WTC11 (cell line): ENCODE results near the gene MXRA7.

ENCODE experiments used
- TF ChIP-seq, protein P1 (sequence below): fragments of 200-600 bp; IDR thresholded peaks from 2 replicates; pipeline ENCODE4 v1.8.0; 2022; ENCODE audit warnings: antibody characterized with exemption
- TF ChIP-seq, protein P2 (sequence below): sonication (generic); formaldehyde crosslinking; conservative IDR thresholded peaks from 2 replicates; pipeline ENCODE4 v1.8.1; 2023; ENCODE audit warnings: mild to moderate bottlenecking, low read depth, missing genetic modification reagents, moderate library complexity
- TF ChIP-seq, protein P3 (sequence below): sonication (generic); formaldehyde crosslinking; IDR thresholded peaks from 2 replicates; pipeline ENCODE4 v1.8.0; 2022; ENCODE audit warnings: mild to moderate bottlenecking, missing genetic modification reagents

DNA sequence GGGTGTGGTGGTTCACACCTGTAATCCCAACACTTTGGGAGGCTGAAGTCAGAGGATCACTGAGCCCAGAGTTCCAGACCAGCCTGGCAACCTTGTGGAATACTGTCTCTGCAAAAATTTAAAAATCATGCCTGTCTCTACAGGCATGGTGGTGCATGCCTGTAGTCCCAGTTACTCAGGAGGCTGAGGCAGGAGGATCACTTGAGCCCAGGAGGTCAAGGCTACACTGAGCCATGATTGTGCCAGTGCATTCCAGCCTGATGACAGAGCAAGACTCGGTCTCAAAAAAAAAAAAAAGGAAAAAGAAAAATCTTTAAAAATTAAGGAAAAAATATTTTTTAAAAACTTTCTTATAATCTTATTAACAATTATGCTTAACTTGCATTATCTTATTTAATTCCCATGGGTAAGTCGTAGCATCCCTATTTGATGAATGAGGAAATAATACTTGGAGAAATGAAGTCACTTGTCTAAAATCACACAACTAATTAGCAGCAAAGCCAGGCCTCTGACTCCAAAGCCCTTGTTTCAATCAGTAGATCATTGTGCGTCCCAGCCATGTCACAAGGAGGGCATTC is 40.7 kb upstream of the MXRA7 start:
- TF ChIP-seq, protein P1, sequence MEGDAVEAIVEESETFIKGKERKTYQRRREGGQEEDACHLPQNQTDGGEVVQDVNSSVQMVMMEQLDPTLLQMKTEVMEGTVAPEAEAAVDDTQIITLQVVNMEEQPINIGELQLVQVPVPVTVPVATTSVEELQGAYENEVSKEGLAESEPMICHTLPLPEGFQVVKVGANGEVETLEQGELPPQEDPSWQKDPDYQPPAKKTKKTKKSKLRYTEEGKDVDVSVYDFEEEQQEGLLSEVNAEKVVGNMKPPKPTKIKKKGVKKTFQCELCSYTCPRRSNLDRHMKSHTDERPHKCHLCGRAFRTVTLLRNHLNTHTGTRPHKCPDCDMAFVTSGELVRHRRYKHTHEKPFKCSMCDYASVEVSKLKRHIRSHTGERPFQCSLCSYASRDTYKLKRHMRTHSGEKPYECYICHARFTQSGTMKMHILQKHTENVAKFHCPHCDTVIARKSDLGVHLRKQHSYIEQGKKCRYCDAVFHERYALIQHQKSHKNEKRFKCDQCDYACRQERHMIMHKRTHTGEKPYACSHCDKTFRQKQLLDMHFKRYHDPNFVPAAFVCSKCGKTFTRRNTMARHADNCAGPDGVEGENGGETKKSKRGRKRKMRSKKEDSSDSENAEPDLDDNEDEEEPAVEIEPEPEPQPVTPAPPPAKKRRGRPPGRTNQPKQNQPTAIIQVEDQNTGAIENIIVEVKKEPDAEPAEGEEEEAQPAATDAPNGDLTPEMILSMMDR: no peak
- TF ChIP-seq, protein P2, sequence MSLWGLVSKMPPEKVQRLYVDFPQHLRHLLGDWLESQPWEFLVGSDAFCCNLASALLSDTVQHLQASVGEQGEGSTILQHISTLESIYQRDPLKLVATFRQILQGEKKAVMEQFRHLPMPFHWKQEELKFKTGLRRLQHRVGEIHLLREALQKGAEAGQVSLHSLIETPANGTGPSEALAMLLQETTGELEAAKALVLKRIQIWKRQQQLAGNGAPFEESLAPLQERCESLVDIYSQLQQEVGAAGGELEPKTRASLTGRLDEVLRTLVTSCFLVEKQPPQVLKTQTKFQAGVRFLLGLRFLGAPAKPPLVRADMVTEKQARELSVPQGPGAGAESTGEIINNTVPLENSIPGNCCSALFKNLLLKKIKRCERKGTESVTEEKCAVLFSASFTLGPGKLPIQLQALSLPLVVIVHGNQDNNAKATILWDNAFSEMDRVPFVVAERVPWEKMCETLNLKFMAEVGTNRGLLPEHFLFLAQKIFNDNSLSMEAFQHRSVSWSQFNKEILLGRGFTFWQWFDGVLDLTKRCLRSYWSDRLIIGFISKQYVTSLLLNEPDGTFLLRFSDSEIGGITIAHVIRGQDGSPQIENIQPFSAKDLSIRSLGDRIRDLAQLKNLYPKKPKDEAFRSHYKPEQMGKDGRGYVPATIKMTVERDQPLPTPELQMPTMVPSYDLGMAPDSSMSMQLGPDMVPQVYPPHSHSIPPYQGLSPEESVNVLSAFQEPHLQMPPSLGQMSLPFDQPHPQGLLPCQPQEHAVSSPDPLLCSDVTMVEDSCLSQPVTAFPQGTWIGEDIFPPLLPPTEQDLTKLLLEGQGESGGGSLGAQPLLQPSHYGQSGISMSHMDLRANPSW: no peak
- TF ChIP-seq, protein P3, sequence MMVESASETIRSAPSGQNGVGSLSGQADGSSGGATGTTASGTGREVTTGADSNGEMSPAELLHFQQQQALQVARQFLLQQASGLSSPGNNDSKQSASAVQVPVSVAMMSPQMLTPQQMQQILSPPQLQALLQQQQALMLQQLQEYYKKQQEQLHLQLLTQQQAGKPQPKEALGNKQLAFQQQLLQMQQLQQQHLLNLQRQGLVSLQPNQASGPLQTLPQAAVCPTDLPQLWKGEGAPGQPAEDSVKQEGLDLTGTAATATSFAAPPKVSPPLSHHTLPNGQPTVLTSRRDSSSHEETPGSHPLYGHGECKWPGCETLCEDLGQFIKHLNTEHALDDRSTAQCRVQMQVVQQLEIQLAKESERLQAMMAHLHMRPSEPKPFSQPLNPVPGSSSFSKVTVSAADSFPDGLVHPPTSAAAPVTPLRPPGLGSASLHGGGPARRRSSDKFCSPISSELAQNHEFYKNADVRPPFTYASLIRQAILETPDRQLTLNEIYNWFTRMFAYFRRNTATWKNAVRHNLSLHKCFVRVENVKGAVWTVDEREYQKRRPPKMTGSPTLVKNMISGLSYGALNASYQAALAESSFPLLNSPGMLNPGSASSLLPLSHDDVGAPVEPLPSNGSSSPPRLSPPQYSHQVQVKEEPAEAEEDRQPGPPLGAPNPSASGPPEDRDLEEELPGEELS: no peak
